Subcutaneous abdominal adipose tissue (tissue), 5 donors: ENCODE results near the gene PLAGL1.
A peak's percentile ranks its signal among the peaks of the same experiment; 100 is the strongest.

Experiments
- H3K27ac ChIP-seq: one replicate; pipeline ENCODE4 v1.7.0; 2013; ENCODE audit warnings: low read depth, mild to moderate bottlenecking, inconsistent platforms, low read length, moderate library complexity
- H3K27me3 ChIP-seq, 5 donors: one replicate each; pipeline ENCODE4 v1.7.0; 2013; ENCODE audit warnings: low read length in 5 of 5, inconsistent platforms in 1 of 5; ENCODE audit not compliant: control insufficient read depth in 5 of 5, insufficient read depth in 4 of 5
- H3K36me3 ChIP-seq, 5 donors: one replicate each; pipeline ENCODE4 v1.7.0; 2013; ENCODE audit warnings: low read length in 5 of 5; ENCODE audit not compliant: control insufficient read depth in 5 of 5, insufficient read depth in 5 of 5
- H3K4me1 ChIP-seq, 5 donors: one replicate each; pipeline ENCODE4 v1.7.0; 2013; ENCODE audit warnings: low read length in 5 of 5, mild to moderate bottlenecking in 3 of 5, moderate library complexity in 1 of 5; ENCODE audit not compliant: control insufficient read depth in 5 of 5, insufficient read depth in 5 of 5
- H3K4me3 ChIP-seq, 5 donors: one replicate each; pipeline ENCODE4 v1.7.0; 2013; ENCODE audit warnings: low read length in 5 of 5, low read depth in 1 of 5
- H3K9ac ChIP-seq, 5 donors: one replicate each; pipeline ENCODE4 v1.7.0; 2013; ENCODE audit warnings: low read length in 5 of 5, mild to moderate bottlenecking in 4 of 5, moderate library complexity in 3 of 5
- H3K9me3 ChIP-seq, 5 donors: one replicate each; pipeline ENCODE4 v1.7.0; 2013; ENCODE audit warnings: low read length in 5 of 5; ENCODE audit not compliant: control insufficient read depth in 5 of 5
- donor health status: healthy.
- donor health status: healthy.
- donor health status: healthy.
- donor health status: healthy.
- donor health status: healthy.

Gene PLAGL1

GRCh38 chr6:143986463-143987065 lies 21.5 kb downstream of the PLAGL1 start:
- Histone ChIP-seq H3K9me3 (peaks cover 0 to 5% (median 0%) of the 10 kb centered on the region in 5 donors), H3K27me3 (no peaks in the 10 kb centered on the region), H3K9ac (no peak overlapping the region), H3K36me3 (peaks cover 0 to 3% (median 2%) of the 10 kb centered on the region in 5 donors), H3K4me3 (no peak overlapping the region), H3K27ac (no peak overlapping the region), H3K4me1 (no peaks in the 10 kb centered on the region)

DNA sequence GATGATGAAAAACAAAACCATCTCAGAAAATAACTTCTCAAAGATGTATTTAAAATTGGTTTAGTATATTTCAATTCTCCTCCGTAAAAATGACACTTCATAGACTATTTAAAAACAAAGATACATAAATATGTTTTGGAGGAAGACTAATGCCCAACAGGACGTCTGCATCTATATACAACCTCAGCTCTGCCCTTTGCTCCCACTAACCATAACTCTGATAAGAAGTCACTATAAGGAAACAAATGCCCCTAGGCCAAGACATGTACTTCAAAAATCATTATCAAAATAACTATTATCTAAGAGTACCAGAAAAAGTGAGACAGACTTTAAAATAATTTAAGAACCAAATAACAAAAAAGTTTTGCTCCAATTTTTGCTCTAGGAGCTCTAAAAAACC lies 23.4 kb downstream of the PLAGL1 start:
- H3K27me3 ChIP-seq: no peaks in the 10 kb centered on the region
- no peak overlapping the region for H3K4me3 ChIP-seq
- peaks cover 0 to 5% (median 0%) of the 10 kb centered on the region in 5 donors for H3K9me3 ChIP-seq
- H3K9ac ChIP-seq: no peak overlapping the region
- peaks cover 0 to 3% (median 2%) of the 10 kb centered on the region in 5 donors for H3K36me3 ChIP-seq
- H3K4me1 ChIP-seq: no peaks in the 10 kb centered on the region
- no peak overlapping the region for H3K27ac ChIP-seq

- Histone ChIP-seq H3K27ac (no peak overlapping the region), H3K4me1 (no peaks in the 10 kb centered on the region), H3K36me3 (peaks cover 0 to 3% (median 2%) of the 10 kb centered on the region in 5 donors), H3K27me3 (no peaks in the 10 kb centered on the region), H3K9me3 (no peaks in the 10 kb centered on the region), H3K9ac (no peak overlapping the region), H3K4me3 (no peak overlapping the region)
These were observed 25.1 kb downstream of the PLAGL1 start for GRCh38 chr6:143982968-143983367.

- no peak overlapping the region for H3K9ac ChIP-seq
- no peak overlapping the region for H3K4me3 ChIP-seq
- no peaks in the 10 kb centered on the region for H3K9me3 ChIP-seq
- H3K36me3 ChIP-seq: peaks cover 0 to 3% (median 0%) of the 10 kb centered on the region in 5 donors
- H3K27ac ChIP-seq: no peak overlapping the region
- no peaks in the 10 kb centered on the region for H3K27me3 ChIP-seq
- H3K4me1 ChIP-seq: no peaks in the 10 kb centered on the region
These were observed 27.1 kb downstream of the PLAGL1 start for GRCh38 chr6:143980921-143981320.

- Histone ChIP-seq H3K9me3 (no peaks in the 10 kb centered on the region), H3K27ac (no peak overlapping the region), H3K27me3 (no peaks in the 10 kb centered on the region), H3K36me3 (peaks cover 0 to 2% (median 0%) of the 10 kb centered on the region in 5 donors), H3K9ac (no peak overlapping the region), H3K4me1 (peaks cover 3 to 12% (median 7%) of the 10 kb centered on the region in 5 donors), H3K4me3 (no peak overlapping the region)
These were observed 31.2 kb downstream of the PLAGL1 start for GRCh38 chr6:143976806-143977349.

DNA sequence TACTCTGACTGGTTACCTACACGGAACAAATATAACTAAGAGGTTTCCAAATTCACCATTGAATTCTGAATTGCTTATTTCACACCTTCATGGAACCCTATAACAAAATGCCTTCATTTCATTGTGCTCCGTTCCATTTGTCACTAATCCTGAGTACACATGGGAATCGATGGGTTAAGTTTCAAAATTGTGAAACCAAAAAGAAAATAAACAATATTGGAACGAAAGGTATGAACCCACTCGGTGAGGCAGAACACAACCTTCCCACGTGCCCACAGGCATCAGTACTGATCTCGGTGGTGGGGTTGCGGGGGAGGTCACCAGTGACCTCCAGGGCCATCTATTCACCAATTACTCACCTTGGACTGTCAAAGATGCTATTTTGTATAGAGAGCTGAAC lies 34.0 kb downstream of the PLAGL1 start:
- Histone ChIP-seq H3K4me1 (peaks cover 5 to 33% (median 17%) of the 10 kb centered on the region in 5 donors), H3K4me3 (no peak overlapping the region), H3K27me3 (no peaks in the 10 kb centered on the region), H3K9me3 (no peaks in the 10 kb centered on the region), H3K27ac (no peak overlapping the region), H3K9ac (no peak overlapping the region), H3K36me3 (no peaks in the 10 kb centered on the region)

- no peaks in the 10 kb centered on the region for H3K9me3 ChIP-seq
- peaks cover 5 to 41% (median 25%) of the 10 kb centered on the region in 5 donors for H3K4me1 ChIP-seq
- H3K36me3 ChIP-seq: no peaks in the 10 kb centered on the region
- H3K4me3 ChIP-seq: no peak overlapping the region
- H3K27ac ChIP-seq: peak overlapping the region; percentile 81
- no peaks in the 10 kb centered on the region for H3K27me3 ChIP-seq
- H3K9ac ChIP-seq: no peak overlapping the region
These were observed 34.7 kb downstream of the PLAGL1 start for GRCh38 chr6:143973097-143973966.

DNA sequence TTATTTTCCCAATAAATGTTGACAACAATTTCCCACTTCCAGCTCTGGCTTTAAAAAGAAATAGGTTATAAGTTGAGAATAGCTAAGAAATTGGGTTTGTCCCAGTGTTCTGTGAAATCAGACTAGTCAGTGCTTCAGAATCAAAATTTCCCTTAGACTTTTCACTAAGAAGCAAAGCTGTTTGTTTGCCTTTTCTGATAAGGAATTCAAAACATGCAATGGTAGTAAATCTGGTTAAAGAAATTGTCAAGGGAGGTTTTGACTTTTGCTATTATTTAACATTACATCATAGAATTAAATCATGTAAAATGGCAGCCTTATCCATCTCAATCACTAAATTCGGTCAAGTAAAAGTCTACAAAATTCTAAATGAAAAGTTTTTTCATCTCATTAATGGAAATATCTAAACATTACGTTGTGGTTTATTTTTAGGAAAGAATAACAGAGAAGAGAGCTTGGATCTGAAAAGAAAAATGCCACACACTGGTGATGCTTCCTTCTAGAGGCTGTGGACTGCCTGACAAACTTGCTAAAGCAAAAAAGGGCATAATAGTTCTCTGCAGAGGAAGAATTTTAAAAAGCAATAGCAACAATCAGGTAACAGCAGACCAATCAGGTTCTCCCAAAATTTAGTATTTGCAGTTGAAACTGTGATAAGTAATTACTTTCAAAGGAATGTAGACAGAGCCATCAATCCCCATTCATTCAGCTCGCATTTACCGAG lies 36.4 kb downstream of the PLAGL1 start:
- Histone ChIP-seq H3K9ac (peak overlapping the region in 2 of 5 donors; percentile 54 to 66), H3K9me3 (no peaks in the 10 kb centered on the region), H3K27ac (peak overlapping the region; percentile 81), H3K4me3 (no peak overlapping the region), H3K4me1 (peaks cover 7 to 51% (median 34%) of the 10 kb centered on the region in 5 donors), H3K36me3 (peaks cover 0 to 2% (median 0%) of the 10 kb centered on the region in 5 donors), H3K27me3 (no peaks in the 10 kb centered on the region)

GRCh38 chr6:143970456-143971218 lies 37.4 kb downstream of the PLAGL1 start:
- Histone ChIP-seq H3K27me3 (no peaks in the 10 kb centered on the region), H3K9ac (peak overlapping the region in 2 of 5 donors; percentile 54 to 66), H3K36me3 (peaks cover 0 to 4% (median 2%) of the 10 kb centered on the region in 5 donors), H3K27ac (peak overlapping the region; percentile 81), H3K9me3 (no peaks in the 10 kb centered on the region), H3K4me3 (no peak overlapping the region), H3K4me1 (peaks cover 7 to 55% (median 43%) of the 10 kb centered on the region in 5 donors)
